HFF-Myc (cell line): ENCODE results near the gene TMPRSS12.
"Not testable (repeated sequence)": the region's sequence is repeated elsewhere in the genome, so short reads cannot be mapped to it uniquely, and the experiment has no call there.

ENCODE experiments used
- DNase-seq: peaks from one replicate; pipeline ENCODE4 v3.0.0-alpha.2; 2011; ENCODE audit warnings: low read depth; ENCODE audit errors: extremely low read depth
- H3K4me3 ChIP-seq: replicated peaks from 2 replicates; pipeline ENCODE4 v1.5.1; 2011; ENCODE audit warnings: low read depth, mild to moderate bottlenecking, control low read depth, low read length
- TF ChIP-seq, protein P1 (sequence below): IDR thresholded peaks from 2 replicates; pipeline ENCODE4 v1.5.1; 2012; ENCODE audit warnings: mild to moderate bottlenecking, low read depth, low read length, control low read depth; ENCODE audit errors: missing control alignments

The TMPRSS12 gene

DNA sequence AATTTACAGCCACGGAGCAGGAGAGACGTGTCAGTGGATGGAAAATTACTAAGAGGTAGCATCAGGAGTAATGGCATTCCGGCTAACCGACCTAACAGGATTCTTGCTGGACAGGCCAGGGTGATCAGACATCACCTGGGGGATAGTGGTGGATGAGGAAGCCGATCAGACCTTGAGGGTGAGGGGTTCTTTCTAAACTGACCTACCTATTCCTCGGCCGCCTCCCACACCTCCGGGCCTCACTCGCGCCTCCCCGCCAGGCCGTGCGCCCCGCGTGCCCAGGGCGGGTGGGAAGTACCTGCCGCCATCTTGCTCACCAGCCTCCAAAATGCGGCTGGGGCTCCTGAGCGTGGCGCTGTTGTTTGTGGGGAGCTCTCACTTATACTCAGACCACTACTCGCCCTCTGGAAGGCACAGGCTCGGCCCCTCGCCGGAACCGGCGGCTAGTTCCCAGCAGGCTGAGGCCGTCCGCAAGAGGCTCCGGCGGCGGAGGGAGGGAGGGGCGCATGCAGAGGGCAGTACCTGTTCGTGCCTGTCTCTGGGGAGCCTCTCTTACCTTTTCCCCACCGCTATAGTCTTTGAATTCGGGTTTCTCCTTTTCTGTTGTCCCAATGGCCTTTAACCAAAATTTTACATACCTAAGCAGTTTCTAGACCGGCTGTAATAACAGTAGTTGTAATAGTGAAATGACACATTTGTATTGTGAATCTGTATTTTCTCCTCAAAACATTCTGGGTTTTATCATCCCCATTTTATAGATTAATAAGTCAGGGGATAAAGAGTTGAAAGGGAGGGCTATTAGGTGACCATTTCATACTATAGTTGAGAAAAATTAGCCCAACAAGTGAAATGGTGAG, at the start of gene TMPRSS12:
TSS of gene TMPRSS12 (plus strand) at position 290 of the 857 bp plus-strand sequence. CDS start at position 329, 39 bp downstream.
- DNase-seq = no peak
- TF ChIP-seq, protein P1, sequence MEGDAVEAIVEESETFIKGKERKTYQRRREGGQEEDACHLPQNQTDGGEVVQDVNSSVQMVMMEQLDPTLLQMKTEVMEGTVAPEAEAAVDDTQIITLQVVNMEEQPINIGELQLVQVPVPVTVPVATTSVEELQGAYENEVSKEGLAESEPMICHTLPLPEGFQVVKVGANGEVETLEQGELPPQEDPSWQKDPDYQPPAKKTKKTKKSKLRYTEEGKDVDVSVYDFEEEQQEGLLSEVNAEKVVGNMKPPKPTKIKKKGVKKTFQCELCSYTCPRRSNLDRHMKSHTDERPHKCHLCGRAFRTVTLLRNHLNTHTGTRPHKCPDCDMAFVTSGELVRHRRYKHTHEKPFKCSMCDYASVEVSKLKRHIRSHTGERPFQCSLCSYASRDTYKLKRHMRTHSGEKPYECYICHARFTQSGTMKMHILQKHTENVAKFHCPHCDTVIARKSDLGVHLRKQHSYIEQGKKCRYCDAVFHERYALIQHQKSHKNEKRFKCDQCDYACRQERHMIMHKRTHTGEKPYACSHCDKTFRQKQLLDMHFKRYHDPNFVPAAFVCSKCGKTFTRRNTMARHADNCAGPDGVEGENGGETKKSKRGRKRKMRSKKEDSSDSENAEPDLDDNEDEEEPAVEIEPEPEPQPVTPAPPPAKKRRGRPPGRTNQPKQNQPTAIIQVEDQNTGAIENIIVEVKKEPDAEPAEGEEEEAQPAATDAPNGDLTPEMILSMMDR = no peak
- no peak within 1 kb of the TSS for H3K4me3 ChIP-seq

- no peak for DNase-seq
- TF ChIP-seq, protein P1 = no peak
- no peak overlapping the region for H3K4me3 ChIP-seq
Measured at GRCh38 chr12:50799908-50800307, 42.8 kb upstream of the TMPRSS12 start.

GRCh38 chr12:50803230-50803875, 39.4 kb upstream of the TMPRSS12 start:
- TF ChIP-seq, protein P1 = no peak
- DNase-seq = no peak
- no peak overlapping the region for H3K4me3 ChIP-seq

GRCh38 chr12:50806176-50806575, 36.5 kb upstream of the TMPRSS12 start:
- DNase-seq = no peak
- no peak overlapping the region for H3K4me3 ChIP-seq
- TF ChIP-seq, protein P1 = no peak

DNA sequence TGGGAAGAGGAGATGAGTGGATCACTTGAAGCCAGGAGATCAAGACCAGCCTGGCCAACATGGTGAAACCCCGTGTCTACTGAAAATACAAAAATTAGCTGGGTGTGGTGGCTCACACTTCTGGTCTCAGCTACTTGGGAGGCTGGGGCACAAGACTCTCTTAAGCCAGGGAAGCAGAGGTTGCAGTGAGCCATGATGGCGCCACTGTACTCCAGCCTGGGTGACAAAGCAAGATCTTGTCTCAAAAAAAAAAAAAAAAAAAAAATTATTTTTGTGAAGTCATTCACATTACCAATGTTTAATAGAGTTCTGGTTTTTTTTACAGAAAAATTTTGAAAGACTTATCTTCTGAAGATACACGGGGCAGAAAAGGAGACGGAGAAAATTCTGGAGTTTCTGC, 33.6 kb upstream of the TMPRSS12 start:
- not testable (repeated sequence) for H3K4me3 ChIP-seq, DNase-seq

DNA sequence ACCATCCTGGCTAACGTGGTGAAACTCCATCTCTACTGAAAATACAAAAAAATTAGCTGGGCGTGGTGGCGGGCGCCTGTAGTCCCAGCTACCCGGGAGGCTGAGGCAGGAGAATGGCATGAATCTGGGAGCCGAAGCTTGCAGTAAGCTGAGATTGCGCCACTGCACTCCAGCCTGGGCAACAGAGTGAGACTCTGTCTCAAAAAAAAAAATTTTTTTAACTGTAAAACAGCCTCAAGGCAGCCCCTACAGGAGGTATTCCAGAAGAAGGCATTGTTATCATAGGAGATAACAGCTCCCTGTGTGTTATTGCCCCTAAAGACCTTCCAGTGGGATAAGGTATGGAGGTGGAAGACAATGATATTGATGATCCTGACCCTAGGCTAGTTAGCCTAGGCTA, 27.8 kb upstream of the TMPRSS12 start:
- H3K4me3 ChIP-seq, DNase-seq: not testable (repeated sequence)

DNA sequence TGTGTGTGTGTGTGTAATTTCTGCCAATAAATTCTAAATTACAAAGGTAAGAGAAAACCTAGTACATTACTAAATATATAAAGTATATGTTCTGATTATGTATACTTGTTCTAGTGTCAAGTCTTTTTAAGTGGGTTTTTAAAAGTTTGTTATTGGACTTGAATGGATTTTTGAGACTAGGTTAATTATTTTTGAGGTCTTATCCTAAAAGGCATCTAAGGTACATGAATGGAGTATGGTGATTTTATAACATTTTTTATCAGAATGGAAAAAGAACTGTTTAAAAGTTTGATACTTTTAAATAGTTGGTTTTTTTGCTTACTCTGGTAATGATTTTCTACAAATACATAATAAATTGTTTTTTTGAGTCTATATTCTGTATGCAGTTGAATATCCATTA, 22.5 kb upstream of the TMPRSS12 start:
- DNase-seq = no peak
- no peak overlapping the region for H3K4me3 ChIP-seq
- TF ChIP-seq, protein P1 = no peak
